HG03558 (cell line): ENCODE results near the gene PDCD1.

Experiments used
- ATAC-seq: cut with Tn5 transposase; IDR thresholded peaks from one replicate; pipeline ENCODE4 v1.9.1; 2021; ENCODE audit warnings: moderate number of reproducible peaks; ENCODE audit not compliant: unreplicated experiment; ENCODE audit errors: extremely low read depth

Gene PDCD1

GRCh38 chr2:241895712-241896641 lies 37.3 kb upstream of the PDCD1 start:
- ATAC-seq, result no peak

DNA sequence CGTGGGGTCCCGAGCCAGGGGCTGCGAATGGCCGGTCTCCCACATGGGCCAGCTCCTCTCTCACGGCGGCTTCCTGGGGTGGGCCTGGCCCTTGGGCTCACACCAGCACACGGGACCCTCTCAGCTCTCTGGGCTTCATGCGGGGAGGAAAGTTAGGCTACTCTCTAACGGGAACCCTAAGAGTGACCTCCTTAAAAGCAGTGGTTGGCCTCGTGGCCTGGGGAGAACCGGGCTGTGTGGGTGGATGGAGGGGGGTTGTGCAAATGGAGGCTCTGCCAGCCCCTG lies 36.7 kb upstream of the PDCD1 start:
- ATAC-seq, result no peak

- ATAC-seq, result no peak
Observed at GRCh38 chr2:241894681-241895426, 36.2 kb upstream of the PDCD1 start.

DNA sequence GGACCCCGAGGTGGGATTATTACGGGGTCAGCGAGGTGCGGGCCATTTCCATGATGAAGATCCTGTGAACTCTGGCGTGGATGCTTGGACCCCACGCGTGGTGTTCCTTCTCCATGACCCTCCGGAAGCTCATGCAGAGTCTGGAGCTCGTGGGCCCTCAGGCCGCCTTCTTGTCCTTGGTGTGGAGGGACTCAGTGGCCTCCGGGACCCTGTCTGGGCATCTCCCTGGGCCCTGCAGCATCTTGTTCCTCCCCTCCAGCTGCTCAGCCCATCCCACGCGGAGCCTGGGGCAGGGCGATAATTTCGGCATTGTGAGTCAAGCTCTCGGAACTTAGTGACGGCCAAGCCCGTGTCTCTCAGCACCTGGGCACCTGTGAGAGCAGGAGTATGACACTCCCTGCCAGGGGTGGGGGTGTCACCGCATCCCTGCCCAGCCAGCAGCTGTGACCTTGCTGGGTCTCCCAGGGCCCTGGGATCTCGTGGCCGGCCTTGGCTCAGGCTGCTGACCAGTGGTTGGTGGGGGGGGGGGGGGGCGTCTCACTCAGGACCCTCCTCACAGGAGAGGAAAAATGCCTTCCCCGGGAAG lies 35.5 kb upstream of the PDCD1 start:
- ATAC-seq, result no peak

- no peak for ATAC-seq
Observed at GRCh38 chr2:241893265-241893664, 34.6 kb upstream of the PDCD1 start.

- no peak for ATAC-seq
Observed at GRCh38 chr2:241892299-241893137, 33.8 kb upstream of the PDCD1 start.

GRCh38 chr2:241891988-241892298 lies 33.2 kb upstream of the PDCD1 start:
- no peak for ATAC-seq

- no peak for ATAC-seq
Observed at GRCh38 chr2:241891315-241891987, 32.8 kb upstream of the PDCD1 start.

- no peak for ATAC-seq
Observed at GRCh38 chr2:241890524-241891235, 32.0 kb upstream of the PDCD1 start.

GRCh38 chr2:241888641-241889040 lies 29.9 kb upstream of the PDCD1 start:
- no peak for ATAC-seq

DNA sequence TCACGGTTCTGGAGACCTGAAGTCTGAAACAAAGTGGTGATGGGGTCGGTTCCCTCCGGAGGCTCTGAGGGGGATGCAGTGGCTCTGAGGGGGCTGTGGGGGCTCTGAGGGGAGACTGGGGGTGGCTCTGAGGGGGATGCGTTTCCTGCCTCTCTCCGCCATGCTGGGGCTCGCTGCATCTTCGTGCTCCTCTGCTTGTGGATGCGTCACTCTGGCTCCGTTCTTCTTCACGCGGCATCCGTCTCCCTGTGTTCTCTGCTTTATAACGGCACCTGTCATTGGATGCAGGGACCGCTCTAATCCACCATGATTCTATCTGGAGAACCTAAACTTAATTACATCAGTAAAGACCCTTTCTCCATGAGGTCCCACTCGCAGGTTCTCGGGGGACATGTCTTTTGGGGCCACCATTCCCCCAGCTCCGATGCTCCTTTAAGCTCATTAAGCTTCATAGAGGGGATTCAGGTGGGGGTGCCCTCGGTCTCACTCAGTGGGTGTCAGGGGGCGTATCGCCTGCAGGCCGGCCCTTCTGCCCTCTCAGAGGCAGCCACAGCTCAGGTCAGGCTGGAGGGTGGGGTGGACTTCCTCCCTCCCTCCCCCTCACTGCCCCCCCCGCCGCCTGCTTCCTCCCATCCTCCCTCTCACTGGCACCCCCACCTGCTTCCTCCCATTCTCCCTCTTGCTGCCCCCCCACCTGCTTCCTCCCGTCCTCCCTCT lies 29.3 kb upstream of the PDCD1 start:
- no peak for ATAC-seq

DNA sequence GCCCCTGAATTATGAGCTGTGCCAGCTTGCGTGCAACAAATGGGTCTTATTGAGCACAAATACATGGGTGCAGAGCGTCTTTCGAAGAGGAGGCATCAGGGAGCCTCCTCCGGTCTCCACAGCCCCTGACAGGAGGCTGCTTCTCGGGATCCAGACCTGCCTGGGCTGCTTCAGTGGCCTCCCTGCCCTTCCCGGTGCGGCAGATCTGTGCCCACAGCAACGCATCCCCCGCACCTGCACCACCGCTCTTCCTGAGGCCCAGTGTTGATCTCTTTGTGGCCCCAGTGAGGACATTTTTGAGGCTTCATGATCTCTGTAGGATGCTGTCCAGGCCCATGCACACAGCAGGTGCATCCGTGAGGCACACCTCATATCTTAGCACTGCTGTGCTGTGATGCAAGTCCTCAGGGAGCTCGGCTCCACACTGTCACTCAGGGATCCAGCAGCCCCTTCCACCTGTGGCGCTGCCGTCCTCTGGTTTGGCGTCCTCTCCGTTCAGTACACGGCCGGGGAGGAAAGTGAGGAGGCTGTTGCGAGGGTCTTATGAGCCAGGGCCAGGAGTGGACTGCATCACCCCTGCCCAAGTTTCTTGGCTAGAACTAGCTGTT lies 28.2 kb upstream of the PDCD1 start:
- no peak for ATAC-seq

- ATAC-seq, result no peak
Observed at GRCh38 chr2:241885946-241886643, 27.4 kb upstream of the PDCD1 start.

- no peak for ATAC-seq
Observed at GRCh38 chr2:241885291-241885945, 26.7 kb upstream of the PDCD1 start.

GRCh38 chr2:241884951-241885290 lies 26.2 kb upstream of the PDCD1 start:
- ATAC-seq, result no peak

GRCh38 chr2:241882091-241882625 lies 23.5 kb upstream of the PDCD1 start:
- no peak for ATAC-seq
